Sigmoid colon (tissue), 4 donors: Measurements from ENCODE around the gene DDX6.

Experiments used
- CTCF ChIP-seq, 4 experiments: fragments of 450-650 bp in 3 of 4; fragments of 200-600 bp in 1 of 4; IDR thresholded peaks; one replicate each; pipeline ENCODE4 v1.5.1; 2016 to 2019; ENCODE audit warnings: antibody characterized with exemption in 4 of 4, mild to moderate bottlenecking in 3 of 4, moderate library complexity in 2 of 4
- EP300 ChIP-seq, 4 donors: sonication (generic); formaldehyde crosslinking; IDR thresholded peaks; one replicate each; pipeline ENCODE4 v1.6.1; 2017; ENCODE audit warnings: antibody characterized with exemption in 4 of 4
- POLR2A ChIP-seq, 2 donors: fragments of 450-650 bp; IDR thresholded peaks; one replicate each; pipeline ENCODE4 v1.6.1; 2016; ENCODE audit warnings: antibody characterized with exemption in 2 of 2, mild to moderate bottlenecking in 2 of 2, moderate library complexity in 2 of 2
- POLR2AphosphoS5 ChIP-seq, 4 donors: sonication (generic); formaldehyde crosslinking; IDR thresholded peaks; one replicate each; pipeline ENCODE4 v1.6.1; 2017; ENCODE audit warnings: antibody characterized with exemption in 4 of 4

DNA sequence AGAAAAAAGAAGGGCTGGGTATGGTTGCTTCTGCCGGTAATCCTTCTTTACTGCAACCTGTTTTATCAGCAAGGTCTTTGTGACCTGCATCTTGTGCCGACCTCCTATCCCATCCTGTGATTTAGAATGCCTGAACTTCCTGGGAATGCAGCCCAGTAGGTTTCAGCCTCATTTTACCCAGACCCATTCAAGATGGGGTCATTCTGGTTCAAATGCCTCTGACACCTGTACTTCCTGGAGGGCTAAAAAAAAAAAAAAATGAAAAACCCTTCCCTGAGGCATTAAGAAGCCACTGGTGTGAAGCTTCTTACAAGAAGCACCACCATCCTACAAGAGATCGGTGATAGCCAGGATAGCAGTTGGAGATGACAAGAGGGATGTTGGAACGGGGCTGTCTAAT lies 56.9 kb downstream of the DDX6 start:
- TF ChIP-seq CTCF (IDR thresholded peaks at IDR 0.05) (no peak), EP300 (IDR thresholded peaks at IDR 0.05) (no peak), POLR2AphosphoS5 (IDR thresholded peaks at IDR 0.05) (no peak), POLR2A (IDR thresholded peaks at IDR 0.05) (no peak)
